Loucy (cell line): ENCODE data around the gene ANO7.

ENCODE experiments used
- EZH2phosphoT487 ChIP-seq: fragments of 200-600 bp; IDR thresholded peaks from 2 replicates; pipeline ENCODE4 v1.6.1; 2018; ENCODE audit warnings: antibody characterized with exemption, mild to moderate bottlenecking, moderate library complexity, borderline replicate concordance
- TF ChIP-seq, protein P1 (sequence below): fragments of 200-600 bp; sonication (generic); conservative IDR thresholded peaks from 2 replicates; pipeline ENCODE4 v1.5.1; 2014; ENCODE audit warnings: mild to moderate bottlenecking, antibody characterized with exemption, low read length

DNA sequence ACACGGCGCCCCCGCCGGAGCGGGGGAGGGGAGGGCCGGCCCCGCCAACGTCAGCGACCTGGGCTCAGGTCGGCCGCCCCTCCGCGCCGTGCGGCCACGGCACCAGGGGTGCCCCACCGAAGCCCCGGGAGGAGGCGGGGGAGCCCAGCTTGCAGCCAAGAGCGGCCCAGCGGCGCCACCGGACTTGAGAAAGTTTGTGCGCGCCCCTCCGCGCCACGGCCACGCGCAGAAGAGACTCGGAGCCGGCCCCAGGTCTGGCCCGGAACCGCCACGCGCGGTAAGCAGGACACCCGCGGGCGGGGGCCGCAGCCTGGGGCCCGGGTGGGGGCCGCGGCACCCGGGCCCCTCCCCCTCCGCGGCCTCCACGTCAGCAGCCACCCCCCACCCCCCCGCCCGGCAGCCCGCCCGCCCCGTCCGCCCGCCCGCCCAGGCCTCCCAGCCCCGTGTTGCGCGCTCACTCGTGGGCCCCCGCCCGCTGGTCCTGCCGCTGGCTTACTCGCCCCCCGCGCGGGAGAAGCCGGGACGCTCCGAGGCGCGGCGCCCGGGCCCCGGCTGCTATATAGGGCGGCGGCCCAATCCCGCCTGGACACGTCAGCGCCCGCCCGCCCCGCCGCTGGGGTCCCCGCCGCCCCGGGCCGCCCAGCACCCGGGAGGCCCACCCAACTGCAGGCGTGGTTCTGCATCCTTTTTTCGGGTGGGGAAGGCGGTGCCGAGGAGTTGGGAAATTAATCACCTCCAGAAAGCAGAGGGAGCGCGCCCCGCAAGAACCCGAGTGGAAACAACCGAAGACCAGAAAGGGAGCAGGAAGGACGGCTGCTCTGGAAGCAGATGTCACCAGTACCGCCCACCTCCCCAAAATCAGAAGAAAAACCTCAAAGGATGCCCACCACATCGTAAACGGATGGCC is 84.1 kb downstream of the ANO7 start:
- TF ChIP-seq, protein P1, sequence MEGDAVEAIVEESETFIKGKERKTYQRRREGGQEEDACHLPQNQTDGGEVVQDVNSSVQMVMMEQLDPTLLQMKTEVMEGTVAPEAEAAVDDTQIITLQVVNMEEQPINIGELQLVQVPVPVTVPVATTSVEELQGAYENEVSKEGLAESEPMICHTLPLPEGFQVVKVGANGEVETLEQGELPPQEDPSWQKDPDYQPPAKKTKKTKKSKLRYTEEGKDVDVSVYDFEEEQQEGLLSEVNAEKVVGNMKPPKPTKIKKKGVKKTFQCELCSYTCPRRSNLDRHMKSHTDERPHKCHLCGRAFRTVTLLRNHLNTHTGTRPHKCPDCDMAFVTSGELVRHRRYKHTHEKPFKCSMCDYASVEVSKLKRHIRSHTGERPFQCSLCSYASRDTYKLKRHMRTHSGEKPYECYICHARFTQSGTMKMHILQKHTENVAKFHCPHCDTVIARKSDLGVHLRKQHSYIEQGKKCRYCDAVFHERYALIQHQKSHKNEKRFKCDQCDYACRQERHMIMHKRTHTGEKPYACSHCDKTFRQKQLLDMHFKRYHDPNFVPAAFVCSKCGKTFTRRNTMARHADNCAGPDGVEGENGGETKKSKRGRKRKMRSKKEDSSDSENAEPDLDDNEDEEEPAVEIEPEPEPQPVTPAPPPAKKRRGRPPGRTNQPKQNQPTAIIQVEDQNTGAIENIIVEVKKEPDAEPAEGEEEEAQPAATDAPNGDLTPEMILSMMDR: no peak
- TF ChIP-seq EZH2phosphoT487: no peak
